ENCODE data around the gene CCDC146.
"Not testable (repeated sequence)": the region's sequence is repeated elsewhere in the genome, so short reads cannot be mapped to it uniquely, and the experiment has no call there.

CCDC146 gene

DNA sequence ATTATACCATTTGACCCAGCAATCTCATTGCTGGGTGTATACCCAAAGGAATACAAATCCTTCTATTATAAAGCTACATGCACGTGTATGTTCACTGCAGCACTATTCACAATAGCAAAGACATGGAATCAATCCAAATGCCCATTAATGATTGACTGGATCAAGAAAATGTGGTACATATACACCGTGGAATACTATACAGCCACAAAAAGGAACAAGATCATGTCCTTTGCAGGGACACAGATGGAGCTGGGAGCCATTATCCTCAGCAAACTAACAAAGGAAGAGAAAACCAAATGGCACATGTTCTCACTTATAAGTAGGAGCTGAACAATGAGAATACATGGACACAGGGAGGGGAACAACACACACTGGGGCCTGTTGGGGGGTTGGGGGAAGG is 211.6 kb downstream of the CCDC146 start:
- not testable (repeated sequence) for DNase-seq

GRCh38 chr7:77335581-77335980 is 213.2 kb downstream of the CCDC146 start:
- no peak for DNase-seq

GRCh38 chr7:77337456-77337990 is 215.1 kb downstream of the CCDC146 start:
- DNase-seq = no peak

DNA sequence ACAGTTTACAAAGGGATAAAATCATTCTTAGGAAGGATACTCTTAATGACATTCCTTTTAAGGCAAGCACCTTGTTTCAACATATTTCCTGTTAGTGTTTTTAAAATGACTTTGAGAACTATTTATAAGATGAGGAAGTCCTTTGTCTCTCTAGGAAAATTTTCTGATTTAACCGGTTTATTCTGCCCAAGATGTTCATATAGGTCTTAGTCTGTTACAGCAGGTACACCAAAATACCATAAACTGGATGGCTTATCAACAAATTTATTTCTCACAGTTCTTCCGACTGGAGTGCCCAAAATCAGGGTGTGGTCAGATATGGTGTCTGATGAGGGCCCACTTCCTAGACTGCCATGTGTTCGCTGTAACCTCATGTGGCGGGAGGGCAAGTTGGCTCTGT is 215.8 kb downstream of the CCDC146 start:
- DNase-seq = no peak

- no peak for DNase-seq
These were observed 216.6 kb downstream of the CCDC146 start for GRCh38 chr7:77338883-77339629.

- no peak for DNase-seq
These were observed 217.3 kb downstream of the CCDC146 start for GRCh38 chr7:77339726-77340125.

All from activated effector memory CD4-positive, alpha-beta T cell treated with anti-CD3 and anti-CD28 coated beads, Interleukin-2, amount 50 U/mL, for 16 hours (primary cell).